ENCODE measurements around the gene P2RY4.
"Not testable (repeated sequence)": the region's sequence is repeated elsewhere in the genome, so short reads cannot be mapped to it uniquely, and the experiment has no call there.

The P2RY4 gene

GRCh38 chrX:70241501-70241900 lies 18.5 kb downstream of the P2RY4 start:
- no peak for DNase-seq

- DNase-seq: no peak
Measured at GRCh38 chrX:70240751-70241150, 19.3 kb downstream of the P2RY4 start.

- no peak for DNase-seq
Measured at GRCh38 chrX:70234355-70234754, 25.6 kb downstream of the P2RY4 start, which contains the start of gene AWAT1. Gene AWAT1 (plus strand): TSS chrX:70234655. CDS start chrX:70234696, 41 bp downstream.

GRCh38 chrX:70231666-70232065 lies 28.3 kb downstream of the P2RY4 start:
- no peak for DNase-seq

- DNase-seq: no peak
Measured at GRCh38 chrX:70226687-70227086, 33.3 kb downstream of the P2RY4 start.

- no peak for DNase-seq
Measured at GRCh38 chrX:70226048-70226447, 34.0 kb downstream of the P2RY4 start.

GRCh38 chrX:70219938-70220764 lies 39.9 kb downstream of the P2RY4 start:
- DNase-seq: peak; percentile 6

- not testable (repeated sequence) for DNase-seq
Measured at GRCh38 chrX:70209570-70209969, 50.4 kb downstream of the P2RY4 start.

GRCh38 chrX:70208479-70208878 lies 51.5 kb downstream of the P2RY4 start:
- no peak for DNase-seq

Data from NCI-H2081 treated with DMSO at 0.1 percent for 48 hours (cell line).